T-cell (primary cell): ENCODE measurements around the gene GRM1. TPM values are rescaled to one million over a fixed set of nuclear protein-coding genes. Genes with fewer than 3 reads are reported as not detected.

Source experiments
- ATAC-seq, 4 experiments: fragments of 200-7000 bp in 3 of 4; fragments of 150-1000 bp in 1 of 4; cut with Tn5 transposase; replicated peaks in 1 of 4; 1 replicate in 3 of 4; 2 replicates in 1 of 4; pipeline ENCODE4 v1.10.0; 2021; ENCODE audit warnings: moderate library complexity in 3 of 4, mild to moderate bottlenecking in 2 of 4, moderate number of reproducible peaks in 1 of 4
- CTCF ChIA-PET, 2 donors: fragments of 300-600 bp; sonication (Branson Sonifier 250); formaldehyde crosslinking; loops; one replicate each; lab custom pipeline; 2022; ENCODE audit warnings: antibody characterized with exemption in 2 of 2; lab: Charles Lee
- POLR2A ChIA-PET, 2 donors: fragments of 300-600 bp; sonication (Branson Sonifier 250); formaldehyde crosslinking; loops; one replicate each; lab custom pipeline; 2022; ENCODE audit warnings: antibody characterized with exemption in 2 of 2; lab: Charles Lee
- DNase-seq, 35 experiments: peaks; one replicate each; pipeline versions ENCODE4 v3.0.0 to v3.0.0-alpha.2; 2013 to 2023
- H3K27ac ChIP-seq: one replicate; pipeline ENCODE4 v1.5.1; 2013; ENCODE audit warnings: low read length
- H3K27me3 ChIP-seq, 2 experiments: replicated peaks in 1 of 2; 1 replicate in 1 of 2; 2 replicates in 1 of 2; pipeline versions ENCODE4 v1.6.1 to v1.7.0; 2013; ENCODE audit warnings: low read length in 1 of 2, mixed read lengths in 1 of 2; ENCODE audit not compliant: control insufficient read depth in 2 of 2, insufficient read depth in 2 of 2; ENCODE audit errors: extremely low read depth in 1 of 2
- H3K36me3 ChIP-seq, 2 donors: 1 replicate in 1 of 2; 2 replicates in 1 of 2; pipeline versions ENCODE4 v1.6.1 to v1.7.0; 2013; ENCODE audit warnings: low read length in 1 of 2; ENCODE audit not compliant: control insufficient read depth in 2 of 2, insufficient read depth in 1 of 2; ENCODE audit errors: extremely low read depth in 1 of 2
- H3K4me1 ChIP-seq, 2 experiments: 1 replicate in 1 of 2; 2 replicates in 1 of 2; pipeline versions ENCODE4 v1.6.1 to v1.7.0; 2013; ENCODE audit warnings: low read length in 2 of 2, mixed read lengths in 1 of 2; ENCODE audit not compliant: insufficient read depth in 2 of 2, control insufficient read depth in 1 of 2; ENCODE audit errors: extremely low read depth in 1 of 2
- H3K4me3 ChIP-seq, 2 donors: 1 replicate in 1 of 2; 2 replicates in 1 of 2; pipeline versions ENCODE4 v1.5.1 to v1.7.0; 2013; ENCODE audit warnings: mild to moderate bottlenecking in 2 of 2, low read length in 1 of 2, moderate library complexity in 1 of 2; ENCODE audit not compliant: control insufficient read depth in 1 of 2; ENCODE audit errors: extremely low read depth in 1 of 2
- H3K9me3 ChIP-seq: 2 replicates; pipeline ENCODE4 v1.7.0; 2013
- H3K27ac Mint-ChIP-seq, 2 donors: one replicate each; pipeline ENCODE4 v1.8.0; 2020 to 2021; ENCODE audit warnings: mild to moderate bottlenecking in 2 of 2, mixed read lengths in 2 of 2
- H3K27me3 Mint-ChIP-seq, 2 donors: one replicate each; pipeline ENCODE4 v1.8.0; 2021 to 2022; ENCODE audit warnings: mixed read lengths in 2 of 2
- H3K36me3 Mint-ChIP-seq: one replicate; pipeline ENCODE4 v1.8.0; 2021; ENCODE audit warnings: mixed read lengths
- H3K4me1 Mint-ChIP-seq, 3 donors: one replicate each; pipeline ENCODE4 v1.8.0; 2020 to 2022; ENCODE audit warnings: mixed read lengths in 3 of 3, mild to moderate bottlenecking in 1 of 3
- H3K4me3 Mint-ChIP-seq, 3 donors: one replicate each; pipeline ENCODE4 v1.8.0; 2020 to 2022; ENCODE audit warnings: mild to moderate bottlenecking in 3 of 3, mixed read lengths in 3 of 3, moderate library complexity in 3 of 3
- H3K9me3 Mint-ChIP-seq, 3 donors: one replicate each; pipeline ENCODE4 v1.8.0; 2020 to 2022; ENCODE audit warnings: mixed read lengths in 3 of 3
- WGBS: methylation state at CpG from one replicate; pipeline ENCODE4 v1.1.5; 2013; ENCODE audit warnings: missing lambda C conversion rate; ENCODE audit not compliant: insufficient coverage; 5-methylcytosine and 5-hydroxymethylcytosine counted together
- total RNA-seq, 35 experiments: library from RNA in 6 of 35; stranded (reverse) in 6 of 35; fragments of 120-200 nt in 1 of 35; gene quantifications; one replicate each; pipeline versions ENCODE4 v1.2.1 to v1.2.4 and lab custom pipeline; 2013 to 2026

GRM1 gene
- total RNA-seq, 5 donors from 2014 or later (not counting 1 experiment from before 2014, with no cell fraction given), result not detected

DNA sequence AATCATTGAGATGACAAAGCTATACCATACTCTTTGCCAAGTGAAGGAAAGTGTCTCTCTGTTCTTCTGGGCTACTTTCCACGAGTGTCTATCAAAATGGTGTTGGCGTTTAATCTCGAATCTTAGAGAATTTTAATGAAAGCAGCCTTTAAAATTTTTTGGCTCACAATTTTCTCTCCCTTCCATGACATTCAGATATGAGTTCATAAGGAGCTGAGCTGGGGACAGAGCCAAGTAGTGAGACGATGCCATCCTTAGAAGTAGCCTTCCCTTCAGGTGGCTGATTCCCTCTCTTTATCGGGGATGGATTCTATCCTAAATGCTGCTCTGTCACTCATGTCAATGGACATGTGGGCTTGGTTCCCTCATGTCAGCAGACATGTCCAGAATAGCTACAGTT lies 132.8 kb downstream of the GRM1 start:
- Histone ChIP-seq H3K36me3 (no peaks in the 10 kb centered on the region), H3K27me3 (no peaks in the 10 kb centered on the region), H3K4me1 (no peaks in the 10 kb centered on the region), H3K9me3 (no peaks in the 10 kb centered on the region), H3K27ac (no peak overlapping the region), H3K4me3 (no peak overlapping the region)
- POLR2A ChIA-PET, result no interaction called here
- Mint-ChIP-seq H3K27me3 (no peaks in the 10 kb centered on the region), H3K4me3 (no peak overlapping the region), H3K27ac (no peak overlapping the region), H3K36me3 (no peaks in the 10 kb centered on the region), H3K4me1 (no peaks in the 10 kb centered on the region), H3K9me3 (no peaks in the 10 kb centered on the region)
- ATAC-seq (no peak), DNase-seq (no peak)
- 100% methylated on average over 2 of the region's 5 CpGs for WGBS
- CTCF ChIA-PET, result no interaction called here

DNA sequence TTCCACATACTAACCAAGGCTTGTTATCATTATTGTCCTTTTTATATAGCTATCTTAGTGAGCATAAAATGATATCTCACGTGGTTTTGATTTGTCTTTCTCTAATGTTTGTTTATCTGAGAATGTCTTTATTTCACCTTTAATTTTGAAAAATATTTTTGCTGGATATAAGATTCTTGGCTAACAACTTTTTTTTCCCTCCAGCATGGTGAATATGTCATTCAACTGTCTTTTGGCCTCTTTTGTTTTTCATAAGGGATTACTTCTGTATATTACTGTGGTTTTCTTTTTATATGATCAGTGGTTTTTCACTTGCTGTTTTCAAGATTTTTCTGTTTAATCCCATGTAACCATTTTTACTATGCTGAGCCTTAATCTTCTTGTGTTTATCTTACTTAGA lies 141.0 kb downstream of the GRM1 start:
- Mint-ChIP-seq H3K9me3 (peaks cover 7 to 27% (median 14%) of the 10 kb centered on the region in 3 donors), H3K4me3 (no peak overlapping the region), H3K36me3 (no peaks in the 10 kb centered on the region), H3K4me1 (no peaks in the 10 kb centered on the region), H3K27me3 (peaks cover 0 to 1% of the 10 kb centered on the region in 2 donors), H3K27ac (no peak overlapping the region)
- Histone ChIP-seq H3K36me3 (no peaks in the 10 kb centered on the region), H3K4me1 (no peaks in the 10 kb centered on the region), H3K4me3 (no peak overlapping the region), H3K27me3 (no peaks in the 10 kb centered on the region), H3K9me3 (no peaks in the 10 kb centered on the region), H3K27ac (no peak overlapping the region)
- no peak for DNase-seq
- ATAC-seq, result no peak
- ChIA-PET CTCF (no interaction called here), POLR2A (no interaction called here)
- no CpG with 5 or more reads among the region's 1 CpG for WGBS

DNA sequence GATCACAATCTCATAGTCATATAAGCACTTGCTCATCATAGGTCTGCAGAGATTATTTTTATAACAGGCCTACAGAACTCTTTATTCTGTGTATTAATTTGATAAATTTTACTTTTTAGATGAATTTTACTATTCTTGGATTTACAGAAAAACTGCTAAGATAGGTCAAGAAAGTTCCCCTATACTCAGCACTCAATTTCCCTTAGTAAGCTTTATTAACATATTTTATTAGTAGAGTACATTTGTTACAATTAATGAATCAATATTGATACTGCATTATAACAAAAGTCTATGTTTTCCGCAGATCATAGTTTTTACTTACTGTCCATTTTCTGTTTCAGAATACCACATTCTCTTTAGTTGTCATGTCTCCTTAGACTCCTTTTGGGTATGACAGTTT lies 148.9 kb downstream of the GRM1 start:
- ChIA-PET POLR2A (no interaction called here), CTCF (no interaction called here)
- H3K4me3 Mint-ChIP-seq, result no peak overlapping the region
- H3K4me1 Mint-ChIP-seq, result no peaks in the 10 kb centered on the region
- H3K27me3 Mint-ChIP-seq, result peaks cover 0 to 2% of the 10 kb centered on the region in 2 donors
- no peaks in the 10 kb centered on the region for H3K36me3 Mint-ChIP-seq
- Histone ChIP-seq H3K4me1 (no peaks in the 10 kb centered on the region), H3K27ac (no peak overlapping the region), H3K27me3 (no peaks in the 10 kb centered on the region), H3K4me3 (no peak overlapping the region), H3K9me3 (no peaks in the 10 kb centered on the region), H3K36me3 (no peaks in the 10 kb centered on the region)
- H3K9me3 Mint-ChIP-seq, result peaks cover 0 to 1% (median 0%) of the 10 kb centered on the region in 3 donors
- no CpG with 5 or more reads among the region's 1 CpG for WGBS
- H3K27ac Mint-ChIP-seq, result no peak overlapping the region
- DNase-seq (no peak), ATAC-seq (no peak)

DNA sequence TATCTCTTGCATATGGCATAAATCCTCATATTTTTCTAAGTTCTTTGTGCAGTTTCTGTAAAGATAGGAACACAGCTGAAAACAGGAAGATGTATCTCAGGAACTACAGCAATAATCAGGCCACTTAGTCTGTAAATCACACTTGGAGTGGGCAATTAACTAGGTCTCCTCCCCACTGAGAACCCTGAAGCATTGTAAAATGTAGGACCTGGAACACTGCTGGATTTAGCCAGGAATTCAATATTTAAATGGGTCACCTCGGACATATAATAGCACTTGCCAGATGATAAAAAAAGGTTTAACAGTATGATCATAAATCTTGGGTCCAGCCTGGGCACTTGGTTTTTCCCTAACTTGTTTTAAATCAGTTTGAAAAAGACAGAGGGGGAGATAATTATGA lies 155.0 kb downstream of the GRM1 start:
- ChIA-PET CTCF (no interaction called here), POLR2A (no interaction called here)
- Mint-ChIP-seq H3K27ac (no peak overlapping the region), H3K4me1 (no peaks in the 10 kb centered on the region), H3K4me3 (no peak overlapping the region), H3K9me3 (no peaks in the 10 kb centered on the region), H3K36me3 (no peaks in the 10 kb centered on the region), H3K27me3 (no peaks in the 10 kb centered on the region)
- no peaks in the 10 kb centered on the region for H3K27me3 ChIP-seq
- no peak for ATAC-seq
- H3K4me3 ChIP-seq, result no peak overlapping the region
- no peak overlapping the region for H3K27ac ChIP-seq
- WGBS, result no CpG with 5 or more reads among the region's 1 CpG
- H3K36me3 ChIP-seq, result no peaks in the 10 kb centered on the region
- no peak for DNase-seq
- no peaks in the 10 kb centered on the region for H3K9me3 ChIP-seq
- H3K4me1 ChIP-seq, result no peaks in the 10 kb centered on the region

DNA sequence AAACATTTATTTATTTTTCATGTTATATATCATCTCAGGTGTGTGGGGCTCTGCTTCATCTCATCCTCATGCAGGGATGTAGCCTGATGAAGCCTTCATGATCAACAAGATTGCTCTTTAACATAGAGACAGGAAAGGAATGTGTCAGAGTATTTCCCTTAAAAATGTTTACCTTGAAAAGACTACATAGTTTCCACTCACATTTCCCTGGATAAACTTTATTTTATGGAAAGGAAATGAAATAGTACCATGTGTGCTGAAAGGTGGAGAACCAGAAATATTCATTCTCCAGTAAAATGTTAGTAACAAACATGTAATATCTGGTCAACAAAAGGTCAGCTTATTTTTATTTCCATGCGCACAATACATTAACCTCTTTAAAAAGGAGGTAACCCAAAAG lies 155.8 kb downstream of the GRM1 start:
- POLR2A ChIA-PET, result no interaction called here
- no CpG with 5 or more reads among the region's 1 CpG for WGBS
- ATAC-seq (no peak), DNase-seq (no peak)
- Histone ChIP-seq H3K36me3 (no peaks in the 10 kb centered on the region), H3K27me3 (no peaks in the 10 kb centered on the region), H3K9me3 (no peaks in the 10 kb centered on the region), H3K27ac (no peak overlapping the region), H3K4me1 (no peaks in the 10 kb centered on the region), H3K4me3 (no peak overlapping the region)
- no peaks in the 10 kb centered on the region for H3K36me3 Mint-ChIP-seq
- H3K4me1 Mint-ChIP-seq, result no peaks in the 10 kb centered on the region
- H3K27ac Mint-ChIP-seq, result no peak overlapping the region
- H3K27me3 Mint-ChIP-seq, result no peaks in the 10 kb centered on the region
- no peaks in the 10 kb centered on the region for H3K9me3 Mint-ChIP-seq
- CTCF ChIA-PET, result no interaction called here
- no peak overlapping the region for H3K4me3 Mint-ChIP-seq

DNA sequence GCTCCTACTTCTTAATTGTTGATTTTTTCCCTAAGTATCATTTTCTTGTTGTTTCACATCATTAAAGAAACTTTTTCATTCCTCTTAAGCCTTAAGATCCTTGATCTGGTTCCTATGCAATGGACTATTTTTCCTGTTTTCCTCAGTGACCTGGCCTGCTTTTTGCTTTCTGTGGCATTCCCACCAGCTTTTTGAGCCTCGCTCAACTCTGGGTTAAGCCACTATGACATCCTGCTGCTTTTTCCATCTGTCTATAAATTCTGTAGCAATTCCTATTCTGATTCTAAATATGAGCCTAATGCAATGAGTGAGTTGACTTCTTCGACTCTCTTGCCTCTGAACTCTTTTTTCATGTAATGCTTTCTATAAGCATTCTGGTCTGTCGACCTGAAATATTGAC lies 160.3 kb downstream of the GRM1 start:
- Mint-ChIP-seq H3K27me3 (no peaks in the 10 kb centered on the region), H3K36me3 (no peaks in the 10 kb centered on the region), H3K9me3 (no peaks in the 10 kb centered on the region), H3K27ac (no peak overlapping the region), H3K4me1 (no peaks in the 10 kb centered on the region), H3K4me3 (no peak overlapping the region)
- no peaks in the 10 kb centered on the region for H3K4me1 ChIP-seq
- WGBS, result 80% methylated on average over 1 of the region's 3 CpGs
- POLR2A ChIA-PET, result no interaction called here
- no peaks in the 10 kb centered on the region for H3K36me3 ChIP-seq
- no peak for ATAC-seq
- H3K27ac ChIP-seq, result no peak overlapping the region
- no peak for DNase-seq
- H3K4me3 ChIP-seq, result no peak overlapping the region
- H3K9me3 ChIP-seq, result no peaks in the 10 kb centered on the region
- no peaks in the 10 kb centered on the region for H3K27me3 ChIP-seq
- CTCF ChIA-PET, result interaction anchor here in 1 of 2 donors (0.7 kb wide), 1 partner anchor 9 kb away, joined by 3 read pairs; no protein-coding TSS in a partner anchor

DNA sequence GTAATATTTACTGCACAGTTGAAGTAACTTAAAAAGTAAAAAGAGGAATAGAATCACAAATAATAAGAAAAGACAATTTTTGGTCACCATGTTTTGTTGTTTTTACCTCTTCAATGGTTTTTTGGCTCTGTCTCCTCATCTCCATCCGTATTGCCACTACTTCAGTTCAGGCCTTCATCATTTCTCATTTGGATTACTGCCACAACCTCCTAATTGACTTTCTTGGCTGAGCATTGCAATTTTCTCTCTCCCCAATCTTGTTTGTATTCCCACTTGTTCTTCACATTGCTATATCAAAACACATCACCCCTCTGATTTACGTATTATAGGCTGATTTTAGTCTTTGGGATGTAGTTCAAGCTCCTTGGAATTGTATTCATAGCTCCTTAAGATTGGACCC lies 161.7 kb downstream of the GRM1 start:
- POLR2A ChIA-PET, result no interaction called here
- no peaks in the 10 kb centered on the region for H3K36me3 ChIP-seq
- 56% methylated on average over 1 of the region's 2 CpGs for WGBS
- CTCF ChIA-PET, result no interaction called here
- peaks cover 0 to 8% of the 10 kb centered on the region in 2 donors for H3K27me3 Mint-ChIP-seq
- H3K4me1 ChIP-seq, result no peaks in the 10 kb centered on the region
- H3K36me3 Mint-ChIP-seq, result no peaks in the 10 kb centered on the region
- H3K27ac Mint-ChIP-seq, result no peak overlapping the region
- no peaks in the 10 kb centered on the region for H3K9me3 Mint-ChIP-seq
- no peaks in the 10 kb centered on the region for H3K4me1 Mint-ChIP-seq
- H3K4me3 Mint-ChIP-seq, result no peak overlapping the region
- H3K27me3 ChIP-seq, result no peaks in the 10 kb centered on the region
- H3K27ac ChIP-seq, result no peak overlapping the region
- DNase-seq (no peak), ATAC-seq (no peak)
- no peak overlapping the region for H3K4me3 ChIP-seq
- H3K9me3 ChIP-seq, result no peaks in the 10 kb centered on the region
